ENCODE measurements around the gene TIGD3.

The TIGD3 gene

DNA sequence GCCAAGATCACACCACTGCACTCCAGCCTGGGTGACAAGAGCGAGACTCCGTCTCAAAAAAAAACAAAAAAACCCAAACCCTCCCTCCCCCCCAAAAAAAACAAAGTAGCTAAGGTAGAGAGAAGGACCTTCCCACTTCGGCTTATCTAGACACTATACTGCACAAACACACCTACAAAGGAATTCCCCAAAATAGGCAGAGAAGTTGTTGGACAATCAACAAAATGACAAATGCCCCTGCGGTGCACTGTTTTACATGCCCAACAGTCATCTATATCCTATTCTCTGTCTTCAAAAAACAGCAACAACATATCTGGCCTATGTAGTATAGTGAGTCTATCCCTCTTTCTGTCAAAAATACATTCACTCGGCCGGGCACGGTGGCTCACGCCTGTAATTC is 27.5 kb upstream of the TIGD3 start:
- TF ChIP-seq TAF1 (IDR thresholded peaks at IDR 0.05; ENCODE audit: borderline replicate concordance, insufficient read depth, low read length) (no peak), SIN3A (IDR thresholded peaks at IDR 0.05; ENCODE audit: borderline replicate concordance, insufficient read depth, low read length) (no peak), REST (IDR thresholded peaks at IDR 0.05; ENCODE audit: insufficient read depth in 1 of 2, low read depth in 2 of 2, low read length in 2 of 2) (no peak), POLR2AphosphoS5 (IDR thresholded peaks at IDR 0.05; ENCODE audit: low read depth, low read length) (no peak), FOXP2 (optimal IDR thresholded peaks at IDR 0.05; ENCODE audit: borderline replicate concordance, extremely low read depth, extremely low read length, insufficient read depth) (no peak)

DNA sequence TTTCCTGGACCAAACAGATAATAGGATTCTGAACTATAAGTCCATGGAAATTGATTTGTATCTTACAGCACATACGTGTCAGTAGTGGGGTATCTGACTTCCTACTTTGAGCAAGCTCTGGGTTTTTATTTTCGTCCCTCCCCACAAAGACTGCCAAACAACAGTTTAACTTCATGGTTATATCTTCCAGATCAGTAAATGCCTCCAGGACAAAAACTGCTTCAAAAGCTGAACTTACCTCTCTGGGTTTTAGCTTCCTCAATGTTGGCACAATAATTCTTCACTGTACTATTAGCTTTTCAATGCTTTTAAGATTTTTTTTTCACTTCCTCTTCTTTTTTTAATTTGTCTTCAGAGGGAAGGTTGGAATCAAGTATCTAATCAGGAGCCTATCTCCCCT is 25.1 kb upstream of the TIGD3 start:
- TF ChIP-seq FOXP2 (optimal IDR thresholded peaks at IDR 0.05; ENCODE audit: borderline replicate concordance, extremely low read depth, extremely low read length, insufficient read depth) (no peak), REST (IDR thresholded peaks at IDR 0.05; ENCODE audit: insufficient read depth in 1 of 2, low read depth in 2 of 2, low read length in 2 of 2) (no peak)

DNA sequence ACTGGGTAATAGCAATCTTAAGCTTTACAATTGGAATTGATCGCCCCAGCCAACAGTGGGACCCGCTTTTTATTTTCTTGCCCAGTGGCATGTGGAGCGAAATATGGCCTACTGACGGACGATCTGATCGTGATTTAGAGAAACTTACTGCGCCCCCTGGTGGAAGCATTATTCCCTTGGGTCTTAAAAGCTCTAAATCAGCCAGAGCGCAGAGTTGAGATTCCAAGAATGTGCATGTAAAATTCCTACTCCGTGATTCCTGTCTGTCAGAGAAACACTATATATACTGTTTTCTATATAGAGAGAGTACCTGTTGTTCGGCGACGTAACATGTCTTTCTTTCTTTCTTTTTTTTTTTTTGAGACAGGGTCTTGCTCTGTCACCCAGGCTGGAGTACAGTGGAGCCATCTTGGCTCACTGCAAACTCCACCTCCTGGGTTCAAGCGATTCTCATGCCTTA is 24.6 kb upstream of the TIGD3 start:
- TF ChIP-seq FOXP2 (optimal IDR thresholded peaks at IDR 0.05; ENCODE audit: borderline replicate concordance, extremely low read depth, extremely low read length, insufficient read depth) (no peak), REST (IDR thresholded peaks at IDR 0.05; ENCODE audit: insufficient read depth in 1 of 2, low read depth in 2 of 2, low read length in 2 of 2) (no peak), SIN3A (IDR thresholded peaks at IDR 0.05; ENCODE audit: borderline replicate concordance, insufficient read depth, low read length) (no peak), TAF1 (IDR thresholded peaks at IDR 0.05; ENCODE audit: borderline replicate concordance, insufficient read depth, low read length) (no peak), POLR2AphosphoS5 (IDR thresholded peaks at IDR 0.05; ENCODE audit: low read depth, low read length) (no peak)

GRCh38 chr11:65330544-65330943 is 24.0 kb upstream of the TIGD3 start:
- TF ChIP-seq FOXP2 (optimal IDR thresholded peaks at IDR 0.05; ENCODE audit: borderline replicate concordance, extremely low read depth, extremely low read length, insufficient read depth), result no peak
- TF ChIP-seq TAF1 (IDR thresholded peaks at IDR 0.05; ENCODE audit: borderline replicate concordance, insufficient read depth, low read length), result no peak
- no peak for TF ChIP-seq REST (IDR thresholded peaks at IDR 0.05; ENCODE audit: insufficient read depth in 1 of 2, low read depth in 2 of 2, low read length in 2 of 2)
- no peak for TF ChIP-seq SIN3A (IDR thresholded peaks at IDR 0.05; ENCODE audit: borderline replicate concordance, insufficient read depth, low read length)
- no peak for TF ChIP-seq POLR2AphosphoS5 (IDR thresholded peaks at IDR 0.05; ENCODE audit: low read depth, low read length)

DNA sequence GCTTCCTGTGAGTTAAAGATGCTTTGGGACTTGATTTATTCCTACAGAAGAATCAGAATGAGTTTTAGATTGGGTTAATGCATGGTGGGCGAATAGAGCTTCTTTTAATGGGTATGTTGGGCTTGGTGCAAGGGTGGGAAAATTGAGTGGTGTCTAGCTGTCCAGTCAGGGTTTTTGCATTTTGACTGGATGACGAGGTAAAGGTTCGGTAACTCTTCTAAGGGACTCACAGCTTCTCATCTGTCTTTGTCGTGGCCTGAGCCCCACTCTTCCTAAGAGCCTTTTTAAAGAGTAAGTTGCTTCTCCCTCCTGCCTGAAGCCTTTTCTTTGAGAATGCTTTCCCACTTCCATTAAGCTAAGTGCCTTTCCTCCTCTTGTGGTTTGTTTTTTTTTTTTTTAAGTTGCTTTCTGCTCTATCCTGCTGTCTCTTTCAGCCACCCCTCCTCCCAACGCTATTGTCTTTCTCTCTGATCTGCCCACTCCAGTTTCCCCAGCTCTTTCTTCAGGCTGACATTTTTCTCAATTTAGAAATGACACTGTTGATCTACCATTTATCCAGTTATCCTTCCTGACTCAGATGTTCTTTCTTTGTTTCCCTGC is 19.8 kb upstream of the TIGD3 start:
- TF ChIP-seq SIN3A (IDR thresholded peaks at IDR 0.05; ENCODE audit: borderline replicate concordance, insufficient read depth, low read length), result no peak
- no peak for TF ChIP-seq FOXP2 (optimal IDR thresholded peaks at IDR 0.05; ENCODE audit: borderline replicate concordance, extremely low read depth, extremely low read length, insufficient read depth)
- no peak for TF ChIP-seq POLR2AphosphoS5 (IDR thresholded peaks at IDR 0.05; ENCODE audit: low read depth, low read length)
- no peak for TF ChIP-seq REST (IDR thresholded peaks at IDR 0.05; ENCODE audit: insufficient read depth in 1 of 2, low read depth in 2 of 2, low read length in 2 of 2)
- TF ChIP-seq TAF1 (IDR thresholded peaks at IDR 0.05; ENCODE audit: borderline replicate concordance, insufficient read depth, low read length), result no peak

Data from PFSK-1 (cell line).